GM12873 (cell line): ENCODE measurements around the gene MIGA1.

Source experiments
- CTCF ChIP-seq: IDR thresholded peaks from 2 replicates; pipeline ENCODE4 v1.5.1; 2012; ENCODE audit warnings: low read depth, mild to moderate bottlenecking, moderate library complexity, low read length, control low read depth; ENCODE audit not compliant: insufficient read depth; ENCODE audit errors: missing control alignments

MIGA1 gene

GRCh38 chr1:77783141-77783540 is 3.7 kb downstream of the MIGA1 start:
- TF ChIP-seq CTCF, result no peak

DNA sequence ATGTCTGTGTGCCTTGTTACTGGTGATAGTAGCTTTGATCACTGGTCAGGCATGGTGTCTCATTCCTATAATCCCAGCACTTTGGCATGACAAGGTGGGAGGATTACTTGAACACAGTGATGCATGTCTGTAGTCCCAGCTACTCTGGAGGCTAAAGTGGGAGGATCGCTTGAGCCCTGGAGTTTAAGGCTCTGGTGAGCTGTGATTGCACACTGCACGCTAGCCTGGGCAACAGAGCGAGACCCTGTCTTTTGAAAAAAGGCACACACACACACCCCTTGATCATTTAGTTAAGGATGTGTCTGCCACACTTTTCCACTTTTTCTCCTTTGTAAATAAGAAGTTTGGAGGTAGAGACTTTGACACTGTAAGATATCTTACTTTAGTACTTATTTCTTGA is 15.1 kb downstream of the MIGA1 start:
- no peak for TF ChIP-seq CTCF

- no peak for TF ChIP-seq CTCF
Measured at GRCh38 chr1:77796695-77797405, 17.4 kb downstream of the MIGA1 start.

DNA sequence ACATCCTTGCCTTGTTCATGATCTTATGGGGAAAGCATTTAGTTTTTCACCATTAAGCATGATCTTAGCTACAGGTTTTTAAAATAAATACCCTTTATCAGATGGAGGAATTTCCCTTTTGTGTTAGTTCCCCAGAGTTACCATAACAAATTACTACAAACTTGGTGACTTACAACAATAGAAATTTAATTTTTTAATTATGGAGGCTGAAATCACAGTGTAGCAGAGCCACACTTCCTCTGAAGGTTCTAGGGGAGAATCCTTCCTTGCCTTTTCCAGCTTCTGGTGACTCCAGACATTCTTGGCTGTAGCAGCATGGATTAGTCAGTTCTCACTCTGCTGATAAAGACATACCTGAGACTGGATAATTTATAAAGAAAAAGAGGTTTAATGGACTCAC is 18.5 kb downstream of the MIGA1 start:
- no peak for TF ChIP-seq CTCF

GRCh38 chr1:77802026-77802425 is 22.6 kb downstream of the MIGA1 start:
- no peak for TF ChIP-seq CTCF

- TF ChIP-seq CTCF, result no peak
Measured at GRCh38 chr1:77803371-77803770, 23.9 kb downstream of the MIGA1 start.

DNA sequence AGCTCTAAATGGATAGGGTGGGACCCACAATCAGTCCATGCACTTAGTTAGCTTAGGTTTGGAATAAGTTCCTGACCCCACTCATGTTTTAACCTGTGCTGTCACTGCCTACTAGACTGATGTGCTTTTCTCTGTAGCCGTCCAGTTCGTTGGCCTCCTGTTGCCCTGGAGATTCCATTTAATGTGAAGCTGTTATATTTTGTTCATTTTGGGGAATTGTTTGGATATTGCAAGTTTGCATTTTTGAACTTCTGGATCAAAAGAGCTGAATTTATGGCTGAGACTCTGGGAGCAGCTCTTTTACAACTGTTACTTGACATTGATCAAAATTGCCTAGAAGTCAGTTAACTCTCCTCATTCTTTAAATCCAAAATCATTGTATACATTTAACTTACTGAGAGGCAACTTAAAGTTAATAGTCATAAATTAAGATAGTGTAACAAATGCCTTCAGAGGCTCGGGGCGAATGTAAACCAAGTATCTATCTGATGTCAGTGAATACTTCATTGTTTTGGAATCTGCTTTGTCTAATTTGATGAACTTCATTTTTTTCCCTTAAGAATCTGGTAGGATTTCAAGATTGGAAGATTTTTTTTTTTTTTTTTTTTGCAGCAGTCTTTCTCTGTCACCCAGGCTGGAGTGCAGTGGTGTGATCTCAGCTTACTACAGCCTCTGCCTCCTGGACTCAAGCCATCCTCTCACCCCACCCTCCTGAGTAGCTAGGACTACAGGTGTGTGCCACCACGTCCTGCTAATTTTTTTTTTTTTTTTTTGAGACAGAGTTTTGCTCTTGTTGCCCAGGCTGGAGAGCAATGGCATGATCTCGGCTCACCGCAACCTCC is 38.1 kb downstream of the MIGA1 start:
- no peak for TF ChIP-seq CTCF
